Nucleus accumbens (tissue), 56 donors: ENCODE measurements around the gene CCDC74A.
"Not testable (repeated sequence)": the region's sequence is repeated elsewhere in the genome, so short reads cannot be mapped to it uniquely, and the experiment has no call there.

Experiments used
- DNase-seq, 56 donors: peaks; one replicate each; lab custom pipeline; 2025; lab: John Stamatoyannopoulos, UW

CCDC74A gene

GRCh38 chr2:131544813-131545165, 17.1 kb downstream of the CCDC74A start:
- DNase-seq = not testable (repeated sequence)

- no peak for DNase-seq
Measured at GRCh38 chr2:131552871-131553270, 25.2 kb downstream of the CCDC74A start.

DNA sequence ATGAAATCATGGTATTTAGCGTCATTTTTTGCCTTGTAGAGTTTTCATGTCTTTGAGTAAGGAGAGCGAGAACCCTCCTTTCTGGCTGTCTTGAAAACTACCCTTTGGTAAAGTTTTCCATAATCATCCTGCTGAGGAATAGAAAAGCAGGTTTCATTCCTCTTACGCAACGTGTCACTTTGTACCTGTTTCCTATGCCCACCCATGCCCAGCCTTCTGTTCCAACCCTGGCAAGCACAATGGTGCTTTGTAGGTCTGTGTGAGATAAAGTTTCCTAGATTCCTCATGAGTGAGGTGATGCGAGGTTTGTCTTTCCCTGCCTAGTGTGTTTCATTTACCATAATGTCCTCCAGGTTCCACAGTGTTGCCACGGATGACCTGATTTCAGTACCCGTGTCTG, 29.3 kb downstream of the CCDC74A start:
- no peak for DNase-seq

- DNase-seq = no peak
Measured at GRCh38 chr2:131557558-131558321, 30.1 kb downstream of the CCDC74A start.

GRCh38 chr2:131566371-131566770, 38.7 kb downstream of the CCDC74A start:
- DNase-seq = no peak

DNA sequence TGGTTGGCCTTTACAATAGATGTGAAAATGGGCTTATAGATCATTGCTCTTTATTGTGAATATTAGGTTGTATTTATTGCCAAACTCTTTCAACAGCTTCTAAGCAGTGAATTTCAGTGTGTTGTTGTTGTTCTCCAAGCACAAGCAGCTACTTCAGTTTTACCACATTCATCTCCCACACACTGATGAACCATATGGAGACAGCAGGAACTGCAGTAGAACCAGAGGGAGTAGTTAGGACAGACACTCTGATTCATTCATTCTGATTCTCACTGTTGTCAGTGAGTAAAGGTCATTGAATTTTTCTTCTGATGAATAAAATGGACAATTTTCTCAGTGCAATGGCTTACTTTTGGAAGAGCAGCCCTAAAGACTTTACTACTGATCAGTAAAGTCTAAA, 40.2 kb downstream of the CCDC74A start:
- no peak for DNase-seq

DNA sequence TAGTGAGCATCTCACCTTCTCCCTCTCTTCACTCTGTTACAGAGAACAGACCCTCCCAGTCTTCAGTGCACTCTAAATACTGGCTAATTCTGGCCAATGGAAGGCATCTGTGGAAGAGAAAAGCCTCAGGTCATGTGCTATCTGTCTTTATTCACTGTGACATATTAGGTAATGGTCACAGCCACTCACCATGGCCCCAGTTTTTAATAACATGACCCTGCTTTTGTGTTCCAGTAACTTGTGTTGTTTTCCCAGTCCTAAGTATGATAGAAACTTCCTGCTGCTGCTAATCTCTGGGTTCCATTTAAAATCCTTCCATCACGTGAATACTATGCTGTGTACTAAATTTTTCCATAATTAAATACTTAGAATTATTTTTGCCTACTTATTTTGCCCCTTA, 40.7 kb downstream of the CCDC74A start:
- not testable (repeated sequence) for DNase-seq

- DNase-seq = no peak
Measured at GRCh38 chr2:131572175-131572574, 44.5 kb downstream of the CCDC74A start.

DNA sequence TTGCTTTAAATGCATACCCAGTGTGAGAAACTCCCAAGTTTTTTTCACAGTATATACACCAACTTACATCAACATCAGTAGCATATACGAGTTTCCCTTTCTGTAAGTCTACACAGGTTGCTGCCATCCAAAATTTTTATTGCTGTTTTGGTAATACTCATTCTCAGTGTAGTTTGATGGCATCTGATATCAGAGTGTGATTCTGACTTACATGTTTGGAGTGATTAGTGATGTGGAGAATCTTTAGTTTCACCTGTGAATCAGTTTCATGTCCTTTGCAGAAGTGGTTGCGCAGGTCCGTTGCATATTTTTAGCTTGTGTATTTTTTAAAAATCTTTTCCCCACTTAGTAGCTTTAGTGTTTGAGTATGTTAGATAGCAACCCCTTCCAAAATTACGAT, 50.1 kb downstream of the CCDC74A start:
- no peak for DNase-seq

- DNase-seq = no peak
Measured at GRCh38 chr2:131580187-131580586, 52.5 kb downstream of the CCDC74A start.
